ENCODE results near the gene CDC5L.
A peak's percentile ranks its signal among the peaks of the same experiment; 100 is the strongest.
"Not testable (repeated sequence)": the region's sequence is repeated elsewhere in the genome, so short reads cannot be mapped to it uniquely, and the experiment has no call there.

CDC5L gene

DNA sequence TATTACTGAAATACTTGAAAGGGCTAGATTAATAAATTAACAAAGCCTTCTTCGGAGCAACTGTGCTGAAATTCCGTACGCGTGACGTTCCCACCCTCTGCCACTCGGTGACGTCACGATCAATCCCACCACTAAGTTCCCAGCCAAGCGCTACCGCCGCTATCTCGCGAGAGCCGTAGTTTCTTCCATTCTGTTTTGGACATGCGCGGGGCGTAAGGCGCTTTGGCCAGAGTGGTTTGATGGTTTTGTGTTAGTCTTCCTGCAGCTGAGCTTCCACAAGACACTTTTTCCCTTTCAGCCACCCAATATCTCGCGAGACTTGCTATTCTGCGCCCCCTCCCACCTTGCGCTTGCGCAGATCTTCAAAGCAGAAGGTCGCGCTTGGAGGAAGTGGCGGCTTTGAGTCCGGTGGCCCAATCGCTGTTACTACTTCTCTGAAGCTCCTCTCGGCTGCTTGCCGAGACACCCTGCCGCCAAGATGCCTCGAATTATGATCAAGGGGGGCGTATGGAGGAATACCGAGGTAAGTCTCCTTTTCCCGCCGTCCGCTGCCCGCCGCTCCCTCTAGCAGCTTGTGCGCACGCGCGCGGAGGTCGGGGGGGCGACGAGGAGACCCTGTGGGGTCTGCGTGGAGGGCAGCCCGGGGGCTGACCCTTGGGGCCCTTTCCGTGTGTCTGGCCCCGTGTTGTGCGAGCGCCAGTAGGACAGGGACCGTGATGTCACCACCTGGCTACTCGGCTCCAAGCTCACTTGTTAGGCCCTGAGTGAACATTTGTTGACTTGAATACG lies at the start of gene CDC5L:
CDC5L (plus strand) TSS at position 361 of the 789 bp plus-strand sequence; CDS start at position 479, 118 bp downstream.
- DNase-seq (ENCODE audit: low read depth in 2 of 2) = peak; percentile 92

DNA sequence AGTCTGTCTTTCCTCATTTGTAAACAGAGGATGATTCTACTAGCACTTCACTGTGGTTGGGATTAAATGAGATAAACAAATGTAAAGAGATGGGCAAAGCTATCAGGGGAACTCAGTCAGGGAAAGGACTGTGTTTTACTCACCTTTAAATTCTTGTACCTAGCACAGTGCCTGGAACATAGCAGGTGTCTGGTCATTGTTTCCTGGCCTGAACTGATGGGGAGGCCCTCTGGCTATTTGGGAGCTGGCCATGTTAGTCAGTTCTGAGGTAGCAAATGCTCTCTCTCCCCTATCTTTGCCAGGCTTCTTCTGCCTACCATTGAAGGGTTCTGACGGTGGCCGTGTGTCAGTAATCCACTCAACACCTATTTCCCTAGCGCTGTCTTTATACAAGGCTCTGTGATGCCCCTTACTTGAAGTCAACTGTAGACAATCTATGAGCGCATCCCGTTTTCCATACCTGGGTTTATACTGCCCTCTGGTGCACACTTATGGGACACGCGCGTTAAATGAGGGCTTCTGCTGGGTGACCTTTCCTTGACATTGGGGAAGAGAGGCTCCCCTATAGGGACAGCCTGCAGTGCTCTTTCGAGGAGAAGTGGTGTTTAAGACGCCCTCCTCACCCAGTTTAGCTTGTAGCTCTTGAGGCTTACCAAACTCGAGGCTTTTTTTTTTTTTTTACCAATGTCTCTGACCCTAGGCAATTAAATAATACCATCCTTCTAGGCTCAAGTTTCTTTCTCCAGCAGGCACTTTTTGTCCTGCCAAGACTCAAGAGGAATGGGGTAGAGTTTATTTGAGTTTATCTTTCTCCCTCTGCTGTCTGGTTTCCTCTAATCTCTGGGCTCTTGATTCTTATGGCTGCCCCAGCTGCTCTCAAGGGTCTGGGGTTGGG lies 49.0 kb upstream of the CDC5L start:
- DNase-seq (ENCODE audit: low read depth in 2 of 2) = peak; percentile 24 to 62

DNA sequence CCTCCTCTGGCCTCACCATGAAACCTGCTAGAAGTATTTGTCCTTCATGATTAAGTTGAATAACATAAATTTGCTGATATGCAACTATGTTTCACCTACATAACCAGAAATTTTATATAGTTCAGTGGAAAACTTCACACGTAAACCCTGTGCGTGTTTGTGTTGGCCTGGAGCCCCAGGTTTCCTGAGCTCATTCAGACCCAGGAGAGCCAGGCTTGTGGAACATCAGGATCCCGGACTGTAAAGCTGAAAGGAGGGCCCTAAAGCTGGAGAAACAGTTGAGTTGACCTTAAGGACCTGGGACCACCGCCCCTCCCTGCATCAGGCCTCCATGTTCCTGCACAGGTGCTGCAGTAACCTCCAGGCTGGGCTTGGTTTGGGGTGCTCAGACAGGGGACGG lies 48.2 kb upstream of the CDC5L start:
- no peak for DNase-seq (ENCODE audit: low read depth in 2 of 2)

DNA sequence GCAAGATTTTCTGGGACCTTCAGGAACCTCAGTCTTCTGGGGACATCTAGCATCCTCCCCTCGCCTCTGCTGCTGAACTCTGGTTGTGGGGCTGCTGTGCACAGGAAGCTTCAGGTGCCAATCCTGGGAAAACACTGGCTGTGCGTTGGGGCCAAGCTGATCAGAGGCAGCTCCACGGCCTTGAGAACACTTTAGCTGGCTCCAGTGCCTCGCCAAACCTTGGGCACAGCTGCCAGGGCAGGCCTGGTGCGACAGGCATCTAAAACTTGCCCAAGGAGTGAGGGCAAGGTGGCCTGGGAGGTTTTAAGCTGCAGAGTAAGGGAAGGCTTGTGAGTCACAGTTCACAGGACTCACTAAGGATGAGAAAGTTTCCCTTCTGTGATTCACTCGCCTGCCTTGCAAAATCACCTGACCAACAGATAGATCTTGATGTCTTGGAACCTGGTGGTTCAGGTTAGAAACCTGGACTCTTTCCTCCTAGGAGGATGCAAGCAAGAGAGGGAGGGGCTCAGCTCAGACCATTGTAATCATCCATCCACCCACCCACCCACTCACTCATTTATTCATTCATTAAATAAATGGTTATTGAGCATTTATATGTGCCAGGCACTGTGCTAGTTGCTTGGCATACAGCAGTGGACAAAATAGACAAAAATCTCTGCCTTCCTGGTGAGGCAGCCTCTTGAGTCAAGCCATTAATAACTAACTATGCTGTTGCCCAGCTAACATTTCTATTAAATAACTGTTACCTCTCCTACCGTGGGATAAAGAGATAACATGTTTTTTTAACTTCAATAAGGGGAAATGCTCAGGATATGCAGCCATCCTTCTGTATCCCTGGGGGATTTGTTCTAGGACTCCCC lies 47.5 kb upstream of the CDC5L start:
- DNase-seq (ENCODE audit: low read depth in 2 of 2) = no peak

DNA sequence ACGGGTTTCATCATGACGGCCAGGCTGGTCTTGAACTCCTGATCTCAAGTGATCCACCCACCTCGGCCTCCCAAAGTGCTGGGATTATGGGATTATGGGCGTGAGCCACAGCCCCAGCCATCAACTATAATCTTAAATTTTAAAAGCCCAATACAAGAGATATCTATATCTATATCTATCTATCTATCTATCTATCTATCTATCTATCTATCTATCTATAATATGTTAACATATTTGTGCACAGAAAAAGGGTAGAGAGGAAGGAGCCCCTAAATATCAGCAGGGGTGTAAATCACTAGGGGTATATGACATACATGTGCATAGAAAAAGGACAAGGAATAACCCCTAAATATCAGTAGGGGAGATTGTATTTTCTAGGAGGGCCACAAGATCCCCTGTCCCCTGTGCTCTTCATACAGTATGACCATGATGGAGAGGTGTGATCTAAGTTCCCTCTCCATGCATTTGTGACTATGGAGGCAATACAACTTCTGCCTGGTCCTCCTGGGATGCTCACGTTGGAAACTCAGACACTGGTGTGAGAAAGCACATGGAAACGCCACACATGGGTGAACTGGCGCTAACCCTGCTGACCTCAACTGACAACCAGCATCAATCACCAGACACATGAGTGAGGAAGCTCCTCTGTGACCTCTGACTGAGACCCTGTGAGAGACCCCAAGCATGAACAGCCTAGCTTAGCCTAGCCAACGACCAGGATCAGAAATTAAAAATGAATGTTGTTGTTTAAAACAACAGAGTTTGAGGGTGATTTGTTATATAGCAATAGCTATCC lies 46.2 kb upstream of the CDC5L start:
- no peak for DNase-seq (ENCODE audit: low read depth in 2 of 2)

DNA sequence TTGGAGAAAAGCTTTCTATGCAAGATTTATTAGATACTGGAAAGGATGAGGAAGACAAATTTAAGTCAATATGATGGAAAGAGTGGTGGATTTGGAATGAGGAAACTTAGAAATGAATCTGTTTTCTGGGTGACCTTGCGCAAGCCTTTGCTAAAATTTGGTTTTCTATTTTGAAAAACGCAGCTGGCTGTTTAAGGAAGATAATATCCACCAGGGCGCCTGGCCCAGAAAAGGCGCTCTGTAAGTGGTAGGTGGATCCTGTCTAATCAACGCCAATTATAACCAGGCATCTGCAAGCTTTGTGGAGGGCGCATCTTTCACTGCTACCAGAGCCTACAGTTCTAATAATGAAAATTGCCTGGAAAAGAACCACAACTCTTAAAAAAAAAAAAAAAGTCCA lies 45.5 kb upstream of the CDC5L start:
- DNase-seq (ENCODE audit: low read depth in 2 of 2) = no peak

DNA sequence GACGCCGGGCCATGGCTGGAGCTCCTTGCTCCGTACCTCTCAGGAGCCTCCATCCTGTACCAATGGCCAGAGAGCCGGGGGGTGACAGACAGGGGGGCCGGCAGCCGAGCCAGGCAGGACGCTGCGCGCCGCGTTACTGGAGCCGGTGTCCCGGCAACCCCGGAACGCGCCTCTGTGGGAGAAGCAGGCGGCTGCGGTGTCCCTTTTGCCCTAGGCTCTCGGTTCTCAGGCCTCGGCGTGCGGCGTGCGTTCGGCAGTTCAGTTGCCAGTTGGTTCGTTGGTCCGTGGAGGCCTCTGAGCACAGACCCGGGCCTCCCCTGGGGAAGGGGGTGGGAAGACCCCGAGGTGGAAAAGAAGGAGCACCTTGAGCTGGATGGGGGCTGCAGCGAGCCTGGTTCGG lies 45.0 kb upstream of the CDC5L start, which contains the start of gene SPATS1:
SPATS1 (plus strand) TSS at position 162 of the 400 bp plus-strand sequence. CDS start 446 bp downstream, outside the sequence.
- no peak for DNase-seq (ENCODE audit: low read depth in 2 of 2)

DNA sequence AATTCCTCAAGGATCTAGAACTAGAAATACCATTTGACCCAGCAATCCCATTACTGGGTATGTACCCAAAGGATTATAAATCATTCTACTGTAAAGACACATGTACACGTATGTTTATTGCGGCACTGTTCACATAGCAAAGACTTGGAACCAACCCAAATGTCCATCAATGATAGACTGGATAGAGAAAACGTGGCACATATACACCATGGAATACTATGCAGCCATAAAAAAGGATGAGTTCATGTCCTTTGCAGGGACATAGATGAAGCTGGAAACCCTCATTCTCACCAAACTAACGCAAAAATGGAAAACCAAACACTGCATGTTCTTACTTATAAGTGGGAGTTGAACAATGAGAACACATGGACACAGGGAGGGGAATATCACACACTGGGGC lies 40.7 kb upstream of the CDC5L start:
- DNase-seq (ENCODE audit: low read depth in 2 of 2) = not testable (repeated sequence)

DNA sequence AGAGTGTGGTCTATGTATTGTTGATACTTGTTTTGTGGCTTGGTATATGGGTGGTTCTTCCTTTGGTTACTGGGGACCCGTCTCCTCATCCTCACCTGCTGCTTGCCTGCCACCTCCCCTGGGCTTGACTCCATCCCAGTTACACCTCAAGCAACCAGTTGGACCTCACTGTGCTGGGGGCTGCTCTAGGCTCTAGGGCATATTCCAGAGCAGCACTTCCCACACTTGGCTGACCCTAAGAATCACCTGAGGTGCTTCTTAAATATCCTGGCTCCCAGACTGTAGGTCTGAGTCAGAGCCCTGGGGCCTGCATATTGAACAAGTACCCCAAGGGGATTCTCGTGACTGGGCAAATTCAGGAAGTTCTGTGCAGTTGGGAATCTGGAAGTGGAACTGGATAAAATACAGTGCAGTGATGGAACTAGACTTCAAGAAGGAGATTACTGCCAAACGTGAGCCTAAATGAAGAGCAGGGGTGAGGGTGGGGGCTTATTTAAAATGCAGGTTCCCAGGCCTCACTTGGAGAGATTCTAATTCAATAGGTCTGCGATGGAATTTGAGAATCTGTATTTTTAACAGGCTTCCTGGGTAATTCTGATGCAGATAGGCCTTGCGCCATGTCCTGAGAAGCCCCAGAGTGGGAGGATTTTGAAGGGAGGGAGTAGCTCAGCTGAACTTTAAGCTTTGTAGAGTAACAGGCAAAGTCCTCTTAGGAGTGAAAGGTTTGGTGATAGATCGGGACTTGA lies 37.4 kb upstream of the CDC5L start:
- DNase-seq (ENCODE audit: low read depth in 2 of 2) = no peak

DNA sequence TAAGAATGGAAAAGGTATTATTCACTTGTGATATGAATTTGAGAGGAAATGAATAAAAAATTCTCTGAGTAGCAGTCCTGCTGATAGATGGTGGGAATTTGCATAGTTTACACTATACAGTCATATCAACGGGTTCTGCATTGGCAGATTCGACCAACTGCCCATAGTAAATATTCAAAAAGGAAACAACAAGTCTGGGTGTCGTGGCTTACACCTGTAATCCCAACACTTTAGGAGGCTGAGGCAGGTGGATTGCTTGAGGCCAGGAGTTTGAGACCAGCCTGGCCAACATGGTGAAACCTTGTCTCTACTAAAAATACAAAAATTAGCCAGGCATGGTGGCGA lies 36.9 kb upstream of the CDC5L start:
- DNase-seq (ENCODE audit: low read depth in 2 of 2) = not testable (repeated sequence)

DNA sequence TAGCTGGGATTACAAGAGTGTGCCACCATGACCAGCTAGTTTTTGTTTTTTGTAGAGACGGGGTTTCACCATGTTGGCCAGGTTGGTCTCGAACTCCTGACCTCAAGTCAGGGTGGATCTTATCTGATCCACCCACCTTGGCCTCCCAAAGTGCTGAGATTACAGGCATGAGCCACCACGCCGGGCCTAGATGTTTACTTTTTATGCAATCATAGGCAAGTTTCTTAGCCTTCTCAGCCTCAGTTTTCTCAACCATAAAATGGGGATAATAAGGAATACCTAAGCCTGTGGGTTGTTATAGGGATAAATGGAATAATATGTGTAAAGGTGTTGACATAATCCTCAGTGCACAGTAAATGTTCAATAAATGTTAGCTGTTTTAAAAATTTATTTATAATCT lies 35.2 kb upstream of the CDC5L start:
- DNase-seq (ENCODE audit: low read depth in 2 of 2) = no peak

DNA sequence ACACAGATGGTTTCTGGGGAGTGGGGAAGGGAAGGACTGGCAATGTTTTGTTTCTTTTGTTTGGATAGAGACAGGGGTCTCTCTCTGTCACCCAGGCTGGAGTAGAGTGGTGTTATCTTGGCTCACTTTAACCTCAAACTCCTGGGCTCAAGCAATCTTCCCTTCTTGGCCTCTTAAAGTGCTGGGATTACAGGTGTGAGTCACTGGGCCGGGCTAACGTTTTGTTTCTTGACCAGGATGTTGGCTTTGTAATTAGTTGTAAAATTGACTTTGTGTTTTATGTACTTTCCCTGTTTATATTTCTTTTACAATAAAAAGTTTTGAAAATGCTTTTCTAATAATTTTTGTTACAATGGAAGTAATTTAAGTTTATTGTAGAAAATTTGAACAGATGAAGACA lies 34.2 kb upstream of the CDC5L start:
- no peak for DNase-seq (ENCODE audit: low read depth in 2 of 2)

DNA sequence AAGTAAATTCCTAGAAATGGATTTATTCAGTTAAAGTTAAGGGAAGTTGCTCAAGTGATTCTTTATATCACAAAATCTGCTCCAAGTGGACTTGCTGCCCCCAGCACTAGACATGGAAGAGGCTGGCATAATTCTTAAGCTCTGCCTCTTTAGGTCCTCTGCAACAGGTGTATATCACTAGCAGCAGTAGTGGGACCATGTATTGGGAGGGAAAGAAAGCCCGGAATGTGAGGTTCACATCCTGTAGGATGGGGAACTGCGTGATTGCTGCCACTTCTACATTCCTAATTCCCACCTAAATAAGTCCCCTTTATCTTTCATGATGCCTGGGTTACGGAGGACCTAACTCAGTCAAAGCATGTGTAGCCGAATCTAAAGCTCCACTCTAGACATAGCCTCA lies 31.9 kb upstream of the CDC5L start:
- DNase-seq (ENCODE audit: low read depth in 2 of 2) = no peak

DNA sequence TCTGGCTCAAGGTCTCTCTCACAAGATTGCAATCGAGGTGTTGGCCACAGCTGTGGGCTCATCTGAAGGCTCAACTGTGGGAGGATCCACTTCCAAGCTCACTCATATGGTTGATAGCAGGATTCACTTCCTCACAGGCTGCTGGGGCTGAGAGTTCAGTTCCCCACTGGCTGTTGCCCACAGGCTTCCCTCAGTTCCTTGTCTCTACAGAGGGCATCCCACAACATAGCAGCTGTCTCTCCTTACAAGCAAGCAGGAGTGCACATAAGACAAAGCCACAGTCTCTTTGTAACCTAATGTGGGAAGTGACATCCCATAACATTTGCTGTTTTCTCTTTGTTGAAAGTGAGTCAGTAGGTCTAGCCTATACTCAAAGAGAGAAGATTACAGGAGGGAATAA lies 31.0 kb upstream of the CDC5L start:
- DNase-seq (ENCODE audit: low read depth in 2 of 2) = no peak

DNA sequence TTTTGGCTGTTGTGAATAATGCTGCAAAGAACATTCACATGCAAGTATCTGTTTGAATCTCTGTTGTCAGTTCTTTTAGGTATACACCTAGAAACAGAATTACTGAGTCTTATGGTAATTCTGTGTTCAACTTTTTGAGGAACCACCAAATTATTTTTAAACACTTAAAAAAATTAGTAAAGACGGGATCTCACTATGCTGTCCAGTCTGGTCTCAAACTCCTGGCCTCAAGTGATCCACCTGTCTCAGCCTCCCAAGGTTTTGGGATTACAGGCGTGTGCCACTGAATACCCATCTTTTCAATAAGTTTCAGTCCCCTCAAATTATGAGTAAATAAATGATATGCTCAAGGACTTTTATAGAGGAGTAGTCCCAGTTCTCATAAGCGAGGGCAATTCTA lies 27.5 kb upstream of the CDC5L start:
- DNase-seq (ENCODE audit: low read depth in 2 of 2) = no peak

DNA sequence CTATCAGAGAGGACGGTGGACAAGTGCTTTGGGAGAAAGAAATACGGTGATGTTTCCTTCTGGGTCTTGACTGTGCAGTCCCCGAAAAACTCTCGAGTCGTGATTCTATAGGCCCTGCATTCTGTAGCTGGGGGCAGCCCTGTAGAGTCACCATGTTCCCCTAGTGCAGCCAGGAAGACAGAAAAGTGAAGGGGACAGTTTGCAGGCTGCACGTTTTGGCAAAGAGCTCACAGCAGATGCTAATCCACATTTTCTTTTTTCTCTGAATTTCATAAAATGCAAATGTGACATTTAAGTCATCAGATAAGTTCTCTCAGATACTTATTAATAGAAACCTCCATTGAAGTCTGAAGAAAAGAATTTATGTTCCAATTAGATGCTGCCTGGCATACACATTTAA lies 25.6 kb upstream of the CDC5L start:
- DNase-seq (ENCODE audit: low read depth in 2 of 2) = no peak

DNA sequence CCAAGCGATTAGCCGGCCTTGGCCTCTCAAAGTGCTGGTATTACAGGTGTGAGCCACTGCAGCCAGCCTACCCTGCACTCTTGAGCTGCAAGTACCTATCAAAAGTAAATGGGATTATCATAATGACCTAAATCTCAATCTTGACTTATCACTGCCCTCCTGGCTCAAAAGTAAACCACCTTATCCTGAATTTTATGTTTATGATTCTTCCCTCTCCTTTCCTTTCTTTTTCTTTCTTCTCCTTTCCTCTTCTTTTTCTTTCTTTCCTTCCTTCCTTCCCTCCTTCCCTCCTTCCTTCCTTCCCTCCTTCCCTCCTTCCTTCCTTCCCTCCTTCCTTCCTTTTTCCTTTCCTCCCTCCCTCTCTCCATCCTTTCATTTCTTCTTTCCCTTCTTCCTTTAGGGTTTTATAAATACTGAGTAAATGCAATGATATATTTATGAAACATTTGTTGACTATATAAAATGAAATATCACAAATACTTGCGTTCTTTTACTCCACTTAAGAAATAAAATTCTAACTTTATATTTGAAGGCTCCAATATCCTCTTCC lies 24.1 kb upstream of the CDC5L start:
- DNase-seq (ENCODE audit: low read depth in 2 of 2) = no peak

DNA sequence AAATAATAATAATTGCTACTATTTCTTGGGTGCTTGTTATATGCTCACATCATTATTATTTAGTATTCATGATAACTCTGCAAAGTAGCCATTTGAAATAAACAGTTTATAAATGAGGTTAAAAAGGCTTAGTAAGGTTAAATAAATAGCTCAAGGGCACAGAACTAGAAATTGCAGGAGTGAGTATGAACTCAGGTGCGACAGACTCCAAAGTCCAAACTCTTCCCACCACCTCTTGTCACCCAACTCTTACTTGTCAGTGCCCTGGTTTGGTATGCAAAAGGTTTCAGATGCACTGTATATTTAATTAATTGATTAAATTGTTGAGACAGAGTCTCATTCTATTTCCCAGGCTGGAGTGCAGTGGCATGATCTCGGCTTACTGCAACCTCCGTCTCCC lies 20.7 kb upstream of the CDC5L start:
- DNase-seq (ENCODE audit: low read depth in 2 of 2) = no peak

DNA sequence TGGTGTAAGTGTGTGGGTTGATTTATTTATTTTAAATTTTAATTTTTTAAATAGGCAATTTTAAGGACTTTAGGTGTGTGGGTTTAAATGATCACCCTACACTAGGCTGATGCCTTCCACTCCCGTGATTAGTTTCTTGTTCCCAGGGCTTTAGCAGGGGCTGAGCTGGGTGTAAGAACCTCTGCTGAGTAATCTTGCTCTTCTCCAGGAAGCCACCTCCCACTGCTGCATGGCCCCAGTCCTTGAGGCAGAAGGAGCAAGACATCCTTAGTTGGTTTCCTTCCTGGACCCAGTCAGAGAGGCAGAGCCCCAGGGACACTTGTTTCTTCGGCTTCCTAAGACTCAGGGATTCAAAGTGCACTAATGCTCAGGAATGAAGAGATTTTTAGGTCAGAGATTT lies 19.8 kb upstream of the CDC5L start:
- DNase-seq (ENCODE audit: low read depth in 2 of 2) = no peak

DNA sequence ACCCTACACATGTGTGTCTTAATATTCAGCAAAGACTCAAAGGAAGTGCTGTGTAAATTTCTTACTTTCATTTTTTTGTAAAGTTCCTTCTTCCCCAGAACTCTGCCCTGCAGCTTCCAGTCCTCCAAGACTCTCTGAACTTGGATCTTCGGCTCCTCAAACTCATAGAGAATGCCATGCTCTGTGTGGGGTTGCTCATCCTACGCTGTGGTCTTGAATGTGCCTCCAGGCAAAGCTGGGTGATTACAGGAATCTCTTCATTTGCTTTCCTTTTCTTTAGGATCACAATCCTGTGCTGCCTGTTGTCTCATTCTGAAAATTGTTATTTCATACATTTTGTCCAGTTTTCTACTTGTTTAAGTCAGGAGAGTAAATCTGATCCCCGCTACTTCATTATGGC lies 14.5 kb upstream of the CDC5L start:
- DNase-seq (ENCODE audit: low read depth in 2 of 2) = no peak

All from stimulated activated CD4-positive, alpha-beta T cell treated with anti-CD3 and anti-CD28 coated beads, Interleukin-15, amount 100 ng/mL, for 48 hours (primary cell).